Astrocyte (in vitro differentiated cells and primary cell): ENCODE data around the gene ARF5. TPM values are rescaled to one million over a fixed set of nuclear protein-coding genes. Genes with fewer than 3 reads are reported as not detected.

Experiments used
- DNase-seq: peaks from one replicate; pipeline ENCODE4 v3.0.0-alpha.2; 2010; ENCODE audit warnings: low read depth
- FAIRE-seq: peaks from 2 replicates; lab custom pipeline; 2011; peaks lifted over from hg19 to GRCh38; lab: Jason Lieb, UNC
- H2AFZ ChIP-seq: 2 replicates; pipeline ENCODE4 v1.6.0; 2012; ENCODE audit warnings: low read depth, low read length, inconsistent platforms
- H3K27ac ChIP-seq: 2 replicates; pipeline ENCODE4 v1.5.1; 2011; ENCODE audit warnings: low read depth, low read length, inconsistent platforms
- H3K27me3 ChIP-seq: 2 replicates; pipeline ENCODE4 v1.6.0; 2011; ENCODE audit warnings: low read length, inconsistent platforms; ENCODE audit not compliant: insufficient read depth
- H3K36me3 ChIP-seq: 2 replicates; pipeline ENCODE4 v1.5.1; 2011; ENCODE audit warnings: low read length, inconsistent platforms; ENCODE audit not compliant: insufficient read depth
- H3K4me1 ChIP-seq: 2 replicates; pipeline ENCODE4 v1.5.1; 2011; ENCODE audit warnings: low read length, inconsistent platforms; ENCODE audit not compliant: insufficient read depth
- H3K4me2 ChIP-seq: 2 replicates; pipeline ENCODE4 v1.6.0; 2012; ENCODE audit warnings: low read length, inconsistent platforms
- H3K4me3 ChIP-seq: 2 replicates; pipeline ENCODE4 v1.5.1; 2011; ENCODE audit warnings: low read depth, mild to moderate bottlenecking, low read length, inconsistent platforms; ENCODE audit not compliant: insufficient read depth
- H3K79me2 ChIP-seq: 2 replicates; pipeline ENCODE4 v1.6.0; 2012; ENCODE audit warnings: mild to moderate bottlenecking, low read length, inconsistent platforms; ENCODE audit not compliant: insufficient read depth
- H3K9ac ChIP-seq: 2 replicates; pipeline ENCODE4 v1.6.0; 2012; ENCODE audit warnings: mild to moderate bottlenecking, low read length, inconsistent platforms
- H3K9me3 ChIP-seq: 2 replicates; pipeline ENCODE4 v1.5.1; 2012; ENCODE audit warnings: low read depth, mild to moderate bottlenecking, low read length, inconsistent platforms; ENCODE audit not compliant: insufficient read depth
- H4K20me1 ChIP-seq: 2 replicates; pipeline ENCODE4 v1.6.0; 2012; ENCODE audit warnings: low read length, inconsistent platforms; ENCODE audit not compliant: insufficient read depth
- H3K27ac Mint-ChIP-seq: one replicate; pipeline ENCODE4 v1.8.0; 2021; ENCODE audit warnings: mild to moderate bottlenecking, mixed read lengths; ENCODE audit not compliant: unreplicated experiment
- H3K27me3 Mint-ChIP-seq: one replicate; pipeline ENCODE4 v1.8.0; 2021; ENCODE audit warnings: low read depth, mixed read lengths; ENCODE audit not compliant: unreplicated experiment
- H3K36me3 Mint-ChIP-seq: one replicate; pipeline ENCODE4 v1.8.0; 2021; ENCODE audit warnings: low read depth, mixed read lengths; ENCODE audit not compliant: unreplicated experiment
- H3K4me1 Mint-ChIP-seq: one replicate; pipeline ENCODE4 v1.8.0; 2021; ENCODE audit warnings: low read depth, mixed read lengths; ENCODE audit not compliant: unreplicated experiment
- H3K4me3 Mint-ChIP-seq: one replicate; pipeline ENCODE4 v1.8.0; 2021; ENCODE audit warnings: mild to moderate bottlenecking, moderate library complexity, mixed read lengths; ENCODE audit not compliant: unreplicated experiment
- H3K9me3 Mint-ChIP-seq: one replicate; pipeline ENCODE4 v1.8.0; 2021; ENCODE audit warnings: mild to moderate bottlenecking, mixed read lengths; ENCODE audit not compliant: unreplicated experiment
- EZH2 ChIP-seq: IDR thresholded peaks from 2 replicates; pipeline ENCODE4 v1.6.1; 2012; ENCODE audit warnings: mild to moderate bottlenecking, low read length, inconsistent platforms; ENCODE audit not compliant: insufficient read depth
- total RNA-seq: library from RNA; stranded (reverse); gene quantifications from 2 replicates; pipeline ENCODE4 v1.2.1, GENCODE V29; 2021
- TF ChIP-seq, protein P1 (sequence below): IDR thresholded peaks from 2 replicates; pipeline ENCODE4 v1.5.1; 2011; ENCODE audit warnings: low read depth, mild to moderate bottlenecking, inconsistent platforms, low read length, moderate library complexity; ENCODE audit not compliant: insufficient read depth

ARF5 gene
- total RNA-seq, 1 donor from 2014 or later = 111 TPM

DNA sequence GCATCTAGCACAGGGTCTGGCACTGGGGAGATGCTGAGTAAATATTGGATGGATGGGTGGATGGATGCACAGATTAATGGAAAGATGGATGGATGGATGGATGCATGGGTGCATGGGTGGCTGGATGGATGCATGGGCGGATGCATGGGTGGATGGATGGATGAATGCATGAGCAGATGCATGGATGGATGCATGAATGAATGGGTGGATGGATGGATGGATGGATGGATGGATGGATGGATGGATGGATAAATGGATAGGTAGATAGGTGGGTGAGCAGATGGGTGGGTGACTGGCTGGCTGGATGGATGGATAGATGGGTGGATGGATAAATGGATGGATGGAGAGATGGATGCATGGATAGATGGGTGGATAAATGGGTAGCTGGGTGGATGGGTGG is 24.1 kb downstream of the ARF5 start:
- Histone ChIP-seq H3K27me3 (peaks cover 20% of the 10 kb centered on the region), H3K9ac (no peak overlapping the region), H2AFZ (no peak overlapping the region), H3K36me3 (no peaks in the 10 kb centered on the region), H4K20me1 (no peaks in the 10 kb centered on the region), H3K9me3 (no peaks in the 10 kb centered on the region), H3K27ac (no peak overlapping the region), H3K4me3 (no peak overlapping the region), H3K79me2 (no peaks in the 10 kb centered on the region), H3K4me2 (no peak overlapping the region), H3K4me1 (no peaks in the 10 kb centered on the region)
- H3K27me3 Mint-ChIP-seq = peaks cover 49% of the 10 kb centered on the region
- no peak overlapping the region for H3K27ac Mint-ChIP-seq
- H3K4me3 Mint-ChIP-seq = no peak overlapping the region
- TF ChIP-seq, protein P1, sequence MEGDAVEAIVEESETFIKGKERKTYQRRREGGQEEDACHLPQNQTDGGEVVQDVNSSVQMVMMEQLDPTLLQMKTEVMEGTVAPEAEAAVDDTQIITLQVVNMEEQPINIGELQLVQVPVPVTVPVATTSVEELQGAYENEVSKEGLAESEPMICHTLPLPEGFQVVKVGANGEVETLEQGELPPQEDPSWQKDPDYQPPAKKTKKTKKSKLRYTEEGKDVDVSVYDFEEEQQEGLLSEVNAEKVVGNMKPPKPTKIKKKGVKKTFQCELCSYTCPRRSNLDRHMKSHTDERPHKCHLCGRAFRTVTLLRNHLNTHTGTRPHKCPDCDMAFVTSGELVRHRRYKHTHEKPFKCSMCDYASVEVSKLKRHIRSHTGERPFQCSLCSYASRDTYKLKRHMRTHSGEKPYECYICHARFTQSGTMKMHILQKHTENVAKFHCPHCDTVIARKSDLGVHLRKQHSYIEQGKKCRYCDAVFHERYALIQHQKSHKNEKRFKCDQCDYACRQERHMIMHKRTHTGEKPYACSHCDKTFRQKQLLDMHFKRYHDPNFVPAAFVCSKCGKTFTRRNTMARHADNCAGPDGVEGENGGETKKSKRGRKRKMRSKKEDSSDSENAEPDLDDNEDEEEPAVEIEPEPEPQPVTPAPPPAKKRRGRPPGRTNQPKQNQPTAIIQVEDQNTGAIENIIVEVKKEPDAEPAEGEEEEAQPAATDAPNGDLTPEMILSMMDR = no peak
- no peak for TF ChIP-seq EZH2
- no peaks in the 10 kb centered on the region for H3K36me3 Mint-ChIP-seq
- no peaks in the 10 kb centered on the region for H3K4me1 Mint-ChIP-seq
- no peak for DNase-seq
- no peak for FAIRE-seq
- peaks cover 11% of the 10 kb centered on the region for H3K9me3 Mint-ChIP-seq

DNA sequence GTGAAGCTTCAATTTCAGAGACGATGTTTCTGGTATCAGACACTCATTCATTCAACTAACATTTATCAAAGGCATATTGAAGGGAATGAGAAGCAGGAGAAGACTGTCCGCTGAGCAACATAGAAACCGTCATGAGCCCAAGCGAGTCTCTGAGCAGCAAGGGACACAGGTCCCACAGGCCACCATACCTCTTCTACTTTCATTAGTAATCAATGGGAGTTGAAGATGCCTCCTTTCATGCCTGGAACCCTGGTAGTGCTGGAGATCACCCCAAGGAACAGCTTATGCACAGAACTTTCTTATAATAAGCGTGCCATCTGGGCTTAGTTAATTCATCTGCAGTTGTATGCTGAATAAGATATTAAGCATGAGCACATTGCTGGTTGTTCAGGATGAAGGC is 28.5 kb downstream of the ARF5 start:
- Mint-ChIP-seq H3K27me3 (peaks cover 86% of the 10 kb centered on the region), H3K36me3 (no peaks in the 10 kb centered on the region), H3K4me1 (peaks cover 10% of the 10 kb centered on the region), H3K27ac (no peak overlapping the region), H3K9me3 (peaks cover 7% of the 10 kb centered on the region), H3K4me3 (no peak overlapping the region)
- FAIRE-seq (no peak), DNase-seq (no peak)
- H3K36me3 ChIP-seq = no peaks in the 10 kb centered on the region
- peaks cover 57% of the 10 kb centered on the region for H3K27me3 ChIP-seq
- no peak for TF ChIP-seq EZH2
- TF ChIP-seq, protein P1 = no peak
- H3K79me2 ChIP-seq = no peaks in the 10 kb centered on the region
- H4K20me1 ChIP-seq = no peaks in the 10 kb centered on the region
- H3K27ac ChIP-seq = no peak overlapping the region
- no peaks in the 10 kb centered on the region for H3K4me1 ChIP-seq
- no peaks in the 10 kb centered on the region for H3K9me3 ChIP-seq
- no peak overlapping the region for H3K4me3 ChIP-seq
- no peak overlapping the region for H3K9ac ChIP-seq
- H2AFZ ChIP-seq = no peak overlapping the region
- H3K4me2 ChIP-seq = no peak overlapping the region

DNA sequence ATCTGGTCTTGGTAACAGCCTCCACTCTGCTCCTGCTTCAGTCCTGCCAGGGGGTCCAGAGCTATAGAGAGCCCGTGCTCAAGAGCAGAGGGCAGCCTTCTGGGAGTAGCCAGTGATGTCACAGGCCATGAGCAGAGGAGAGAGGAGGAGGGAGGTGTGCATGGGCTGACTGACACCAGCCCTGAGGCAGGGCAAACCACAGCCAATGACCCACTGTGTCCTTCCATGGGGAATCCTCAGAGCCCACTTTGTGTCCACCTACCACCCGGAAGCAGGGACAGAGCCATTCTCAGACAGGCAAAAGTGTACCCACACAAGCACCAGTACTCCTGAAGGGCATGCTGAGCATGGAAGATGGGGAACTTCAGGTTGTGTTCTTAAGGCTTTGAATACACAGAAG is 29.8 kb downstream of the ARF5 start, which contains the start of gene PAX4:
PAX4 (minus strand) TSS at position 101 of the 400 bp plus-strand sequence. CDS start 2,214 bp downstream, outside the sequence.
- Histone ChIP-seq H3K4me2 (no peak within 1 kb of the TSS), H3K36me3 (no peaks in the 10 kb centered on the region), H2AFZ (no peak within 1 kb of the TSS), H3K9me3 (no peaks in the 10 kb centered on the region), H3K79me2 (no peaks in the 10 kb centered on the region), H3K27ac (no peak within 1 kb of the TSS), H3K4me1 (no peaks in the 10 kb centered on the region), H3K4me3 (no peak within 1 kb of the TSS), H3K9ac (no peak within 1 kb of the TSS), H4K20me1 (no peaks in the 10 kb centered on the region), H3K27me3 (peaks cover 62% of the 10 kb centered on the region)
- FAIRE-seq (no peak), DNase-seq (no peak)
- H3K27me3 Mint-ChIP-seq = peaks cover 78% of the 10 kb centered on the region
- H3K4me3 Mint-ChIP-seq = no peak within 1 kb of the TSS
- TF ChIP-seq, protein P1 = no peak
- no peak for TF ChIP-seq EZH2
- H3K4me1 Mint-ChIP-seq = peaks cover 10% of the 10 kb centered on the region
- H3K9me3 Mint-ChIP-seq = peaks cover 3% of the 10 kb centered on the region
- no peaks in the 10 kb centered on the region for H3K36me3 Mint-ChIP-seq
- no peak within 1 kb of the TSS for H3K27ac Mint-ChIP-seq
